SU-DHL-6 (cell line): ENCODE measurements around the gene NBEA.

Source experiments
- CTCF ChIP-seq: fragments of 200-600 bp; sonication (generic); IDR thresholded peaks from one replicate; pipeline ENCODE4 v1.5.1; 2017; ENCODE audit warnings: antibody characterized with exemption, mild to moderate bottlenecking, low read length, moderate library complexity; ENCODE audit not compliant: insufficient read depth, poor library complexity, severe bottlenecking
- EZH2phosphoT487 ChIP-seq: fragments of 200-600 bp; sonication (generic), shearing (Covaris generic); conservative IDR thresholded peaks from 2 replicates; pipeline ENCODE4 v1.6.1; 2018; ENCODE audit warnings: mild to moderate bottlenecking, antibody characterized with exemption, low read length, moderate library complexity, mixed read lengths

DNA sequence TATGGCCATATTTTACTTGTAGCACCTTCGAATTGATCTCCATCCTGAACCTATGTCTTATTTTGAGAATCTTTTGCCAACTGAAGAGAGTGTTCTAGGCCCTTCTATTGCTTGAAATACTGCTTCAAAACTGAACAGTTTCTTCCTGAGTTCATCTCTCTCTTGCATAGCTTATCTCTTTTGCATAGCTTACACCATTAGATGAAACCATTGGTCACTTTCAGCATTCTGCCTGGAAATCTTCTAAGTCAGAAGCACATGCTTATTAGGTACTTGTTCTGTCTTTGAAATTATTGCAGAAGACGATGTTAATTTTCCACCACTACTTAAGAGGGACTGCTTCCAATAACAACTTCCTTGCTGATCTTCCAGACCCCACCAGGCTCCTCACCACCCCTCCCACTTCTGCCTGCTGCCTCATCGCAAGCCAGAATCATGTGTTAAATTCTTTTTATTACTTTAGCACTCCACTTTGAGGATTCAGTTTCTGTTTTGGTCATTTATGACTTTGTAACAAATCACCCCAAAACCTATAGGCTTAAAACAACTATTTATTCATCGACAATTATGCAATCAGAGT is 656.8 kb downstream of the NBEA start:
- TF ChIP-seq CTCF = no peak
- no peak for TF ChIP-seq EZH2phosphoT487
